Gastroesophageal sphincter (tissue), 3 donors: ENCODE measurements around the gene CLOCK.

Experiments
- EP300 ChIP-seq: sonication (generic); formaldehyde crosslinking; IDR thresholded peaks from one replicate; pipeline ENCODE4 v1.6.1; 2017; ENCODE audit warnings: antibody characterized with exemption, mild to moderate bottlenecking
- POLR2A ChIP-seq, 2 donors: fragments of 450-650 bp; IDR thresholded peaks; one replicate each; pipeline ENCODE4 v1.6.1; 2017; ENCODE audit warnings: antibody characterized with exemption in 2 of 2, mild to moderate bottlenecking in 2 of 2, moderate library complexity in 1 of 2
- POLR2AphosphoS5 ChIP-seq: sonication (generic); formaldehyde crosslinking; IDR thresholded peaks from one replicate; pipeline ENCODE4 v1.6.1; 2017; ENCODE audit warnings: antibody characterized with exemption
- TF ChIP-seq, protein P1 (sequence below), 4 experiments: fragments of 200-600 bp in 2 of 4; fragments of 450-650 bp in 2 of 4; sonication (generic) in 1 of 4; IDR thresholded peaks; one replicate each; pipeline ENCODE4 v1.5.1; 2017 to 2019; ENCODE audit warnings: antibody characterized with exemption in 4 of 4, mild to moderate bottlenecking in 2 of 4, moderate library complexity in 2 of 4

GRCh38 chr4:55398966-55399365 lies 147.7 kb downstream of the CLOCK start:
- TF ChIP-seq, protein P1, sequence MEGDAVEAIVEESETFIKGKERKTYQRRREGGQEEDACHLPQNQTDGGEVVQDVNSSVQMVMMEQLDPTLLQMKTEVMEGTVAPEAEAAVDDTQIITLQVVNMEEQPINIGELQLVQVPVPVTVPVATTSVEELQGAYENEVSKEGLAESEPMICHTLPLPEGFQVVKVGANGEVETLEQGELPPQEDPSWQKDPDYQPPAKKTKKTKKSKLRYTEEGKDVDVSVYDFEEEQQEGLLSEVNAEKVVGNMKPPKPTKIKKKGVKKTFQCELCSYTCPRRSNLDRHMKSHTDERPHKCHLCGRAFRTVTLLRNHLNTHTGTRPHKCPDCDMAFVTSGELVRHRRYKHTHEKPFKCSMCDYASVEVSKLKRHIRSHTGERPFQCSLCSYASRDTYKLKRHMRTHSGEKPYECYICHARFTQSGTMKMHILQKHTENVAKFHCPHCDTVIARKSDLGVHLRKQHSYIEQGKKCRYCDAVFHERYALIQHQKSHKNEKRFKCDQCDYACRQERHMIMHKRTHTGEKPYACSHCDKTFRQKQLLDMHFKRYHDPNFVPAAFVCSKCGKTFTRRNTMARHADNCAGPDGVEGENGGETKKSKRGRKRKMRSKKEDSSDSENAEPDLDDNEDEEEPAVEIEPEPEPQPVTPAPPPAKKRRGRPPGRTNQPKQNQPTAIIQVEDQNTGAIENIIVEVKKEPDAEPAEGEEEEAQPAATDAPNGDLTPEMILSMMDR (IDR thresholded peaks at IDR 0.05), result no peak
- no peak for TF ChIP-seq POLR2A (IDR thresholded peaks at IDR 0.05)
- TF ChIP-seq EP300, result no peak
- no peak for TF ChIP-seq POLR2AphosphoS5
